GM12891 (cell line): Measurements from ENCODE around the gene AMBP.

Experiments used
- POLR2A ChIP-seq: IDR thresholded peaks from 2 replicates; pipeline ENCODE4 v1.6.1; 2011; ENCODE audit warnings: low read depth, low read length, control low read depth
- POLR2AphosphoS5 ChIP-seq: IDR thresholded peaks from 2 replicates; pipeline ENCODE4 v1.6.1; 2011; ENCODE audit warnings: low read depth, low read length, control low read depth
- TAF1 ChIP-seq: IDR thresholded peaks from 2 replicates; pipeline ENCODE4 v1.6.1; 2011; ENCODE audit warnings: low read depth, low read length, control low read depth

DNA sequence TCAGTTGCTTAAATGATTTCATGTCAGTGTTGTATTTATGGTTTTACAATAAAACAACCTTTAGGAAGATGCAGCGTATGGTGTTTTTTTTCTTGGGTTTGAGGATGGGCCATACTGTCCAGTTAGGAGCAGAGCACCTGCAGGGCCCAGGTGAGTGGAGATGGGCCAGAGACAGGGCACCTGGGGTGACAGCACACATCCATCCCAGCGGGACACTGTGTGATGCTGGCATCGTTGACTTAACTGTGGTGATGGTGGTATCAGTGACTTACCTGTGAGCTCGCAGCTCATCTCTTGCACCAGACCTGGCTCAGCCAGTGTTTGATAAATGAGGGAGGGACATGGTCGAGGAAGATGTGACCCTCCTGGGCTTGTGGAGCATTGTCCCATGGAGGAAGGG lies 21.6 kb downstream of the AMBP start:
- TF ChIP-seq POLR2A (no peak), TAF1 (no peak), POLR2AphosphoS5 (no peak)
